Effector memory CD4-positive, alpha-beta T cell (primary cell): ENCODE measurements around the gene KLF11.

Source experiments
- DNase-seq, 3 donors: peaks; one replicate each; pipeline ENCODE4 v3.0.0-alpha.2; 2020
- H3K27ac ChIP-seq: 2 replicates; pipeline ENCODE4 v1.7.0; 2013; ENCODE audit warnings: mild to moderate bottlenecking, low read length, moderate library complexity; ENCODE audit not compliant: insufficient read depth, poor library complexity, severe bottlenecking
- H3K27me3 ChIP-seq: replicated peaks from 2 replicates; pipeline ENCODE4 v1.7.0; 2013; ENCODE audit warnings: mild to moderate bottlenecking, low read length; ENCODE audit not compliant: insufficient read depth, control insufficient read depth, poor library complexity, severe bottlenecking
- H3K36me3 ChIP-seq: 2 replicates; pipeline ENCODE4 v1.7.0; 2013; ENCODE audit warnings: mild to moderate bottlenecking, low read length, moderate library complexity; ENCODE audit not compliant: control insufficient read depth, insufficient read depth
- H3K4me1 ChIP-seq: 2 replicates; pipeline ENCODE4 v1.7.0; 2013; ENCODE audit warnings: low read length, mild to moderate bottlenecking; ENCODE audit not compliant: control insufficient read depth, insufficient read depth, poor library complexity, severe bottlenecking
- H3K4me3 ChIP-seq: 2 replicates; pipeline ENCODE4 v1.7.0; 2013; ENCODE audit warnings: low read length, low read depth, mild to moderate bottlenecking; ENCODE audit not compliant: insufficient read depth, poor library complexity, severe bottlenecking
- H3K9me3 ChIP-seq: 2 replicates; pipeline ENCODE4 v1.7.0; 2013; ENCODE audit warnings: mild to moderate bottlenecking, low read length, moderate library complexity; ENCODE audit not compliant: control insufficient read depth

Gene KLF11

GRCh38 chr2:10002681-10003080, 40.7 kb upstream of the KLF11 start:
- Histone ChIP-seq H3K36me3 (no peaks in the 10 kb centered on the region), H3K27ac (no peak overlapping the region), H3K9me3 (no peaks in the 10 kb centered on the region), H3K4me1 (no peaks in the 10 kb centered on the region), H3K4me3 (no peak overlapping the region), H3K27me3 (no peaks in the 10 kb centered on the region)
- no peak for DNase-seq

GRCh38 chr2:10003206-10004125, 39.9 kb upstream of the KLF11 start:
- no peak for DNase-seq
- no peaks in the 10 kb centered on the region for H3K27me3 ChIP-seq
- H3K4me3 ChIP-seq: no peak overlapping the region

GRCh38 chr2:10004401-10004800, 38.9 kb upstream of the KLF11 start:
- no peak overlapping the region for H3K4me3 ChIP-seq
- no peak for DNase-seq
- no peaks in the 10 kb centered on the region for H3K36me3 ChIP-seq
- H3K27ac ChIP-seq: no peak overlapping the region
- no peaks in the 10 kb centered on the region for H3K27me3 ChIP-seq
- H3K9me3 ChIP-seq: no peaks in the 10 kb centered on the region
- no peaks in the 10 kb centered on the region for H3K4me1 ChIP-seq

More at GRCh38 chr2:10003206-10004125, 39.9 kb upstream of the KLF11 start:
- H3K9me3 ChIP-seq: no peaks in the 10 kb centered on the region
- H3K27ac ChIP-seq: no peak overlapping the region
- no peaks in the 10 kb centered on the region for H3K4me1 ChIP-seq
- H3K36me3 ChIP-seq: no peaks in the 10 kb centered on the region

GRCh38 chr2:10004836-10005235, 38.5 kb upstream of the KLF11 start:
- H3K4me1 ChIP-seq: no peaks in the 10 kb centered on the region
- no peaks in the 10 kb centered on the region for H3K9me3 ChIP-seq
- DNase-seq: no peak
- no peak overlapping the region for H3K4me3 ChIP-seq
- no peak overlapping the region for H3K27ac ChIP-seq
- H3K27me3 ChIP-seq: no peaks in the 10 kb centered on the region
- no peaks in the 10 kb centered on the region for H3K36me3 ChIP-seq

- DNase-seq: no peak
- H3K27me3 ChIP-seq: no peaks in the 10 kb centered on the region
- no peak overlapping the region for H3K27ac ChIP-seq
- no peaks in the 10 kb centered on the region for H3K4me1 ChIP-seq
- no peaks in the 10 kb centered on the region for H3K36me3 ChIP-seq
- no peaks in the 10 kb centered on the region for H3K9me3 ChIP-seq
- H3K4me3 ChIP-seq: no peak overlapping the region
Observed at GRCh38 chr2:10005461-10006235, 37.7 kb upstream of the KLF11 start.

- H3K9me3 ChIP-seq: no peaks in the 10 kb centered on the region
- H3K27ac ChIP-seq: no peak overlapping the region
- H3K4me3 ChIP-seq: no peak overlapping the region
- H3K27me3 ChIP-seq: no peaks in the 10 kb centered on the region
- no peak for DNase-seq
- no peaks in the 10 kb centered on the region for H3K4me1 ChIP-seq
- no peaks in the 10 kb centered on the region for H3K36me3 ChIP-seq
Observed at GRCh38 chr2:10006236-10007161, 36.9 kb upstream of the KLF11 start.

GRCh38 chr2:10007435-10007834, 35.9 kb upstream of the KLF11 start:
- no peak for DNase-seq
- H3K27ac ChIP-seq: no peak overlapping the region
- no peaks in the 10 kb centered on the region for H3K27me3 ChIP-seq
- H3K9me3 ChIP-seq: no peaks in the 10 kb centered on the region
- H3K4me1 ChIP-seq: no peaks in the 10 kb centered on the region
- no peak overlapping the region for H3K4me3 ChIP-seq
- no peaks in the 10 kb centered on the region for H3K36me3 ChIP-seq

GRCh38 chr2:10007921-10008808, 35.2 kb upstream of the KLF11 start:
- no peak overlapping the region for H3K4me3 ChIP-seq
- H3K36me3 ChIP-seq: no peaks in the 10 kb centered on the region
- DNase-seq: no peak
- no peak overlapping the region for H3K27ac ChIP-seq
- H3K27me3 ChIP-seq: no peaks in the 10 kb centered on the region
- H3K4me1 ChIP-seq: no peaks in the 10 kb centered on the region
- H3K9me3 ChIP-seq: no peaks in the 10 kb centered on the region

- H3K36me3 ChIP-seq: no peaks in the 10 kb centered on the region
- no peaks in the 10 kb centered on the region for H3K9me3 ChIP-seq
- H3K27me3 ChIP-seq: no peaks in the 10 kb centered on the region
- no peak overlapping the region for H3K4me3 ChIP-seq
- H3K27ac ChIP-seq: no peak overlapping the region
- no peak for DNase-seq
- H3K4me1 ChIP-seq: no peaks in the 10 kb centered on the region
Observed at GRCh38 chr2:10008809-10009176, 34.6 kb upstream of the KLF11 start.
